ENCODE data around the gene DLG1. TPM values are rescaled to one million over a fixed set of nuclear protein-coding genes. Genes with fewer than 3 reads are reported as not detected.

The DLG1 gene
- total RNA-seq, 1 experiment from 2014 or later = 121 TPM

- Mint-ChIP-seq H3K27ac (ENCODE audit: low read depth, unreplicated experiment) (peak overlapping the region; percentile 83), H3K4me3 (ENCODE audit: unreplicated experiment) (no peak overlapping the region), H3K27me3 (ENCODE audit: insufficient read depth, unreplicated experiment) (no peaks in the 10 kb centered on the region), H3K9me3 (ENCODE audit: unreplicated experiment) (no peaks in the 10 kb centered on the region), H3K36me3 (ENCODE audit: insufficient read depth, unreplicated experiment) (peaks cover 13% of the 10 kb centered on the region), H3K4me1 (ENCODE audit: insufficient read depth, unreplicated experiment) (peaks cover 17% of the 10 kb centered on the region)
- POLR2A ChIA-PET = no interaction called here
- no peak for TF ChIP-seq CTCF (IDR thresholded peaks at IDR 0.05; ENCODE audit: unreplicated experiment)
- intact Hi-C loops (cut with micrococcal nuclease) = no loop called here
- CTCF ChIA-PET = no interaction called here
- DNase-seq (ENCODE audit: unreplicated experiment) = no peak
- BruUV-seq (replicated peaks) = no TSS peak
Observed at GRCh38 chr3:197174927-197175326, 123.5 kb downstream of the DLG1 start.

- H3K36me3 Mint-ChIP-seq (ENCODE audit: insufficient read depth, unreplicated experiment) = peaks cover 17% of the 10 kb centered on the region
Observed at GRCh38 chr3:197173620-197174019, 124.8 kb downstream of the DLG1 start.

GRCh38 chr3:197171481-197172067 is 126.8 kb downstream of the DLG1 start:
- Mint-ChIP-seq H3K4me1 (ENCODE audit: insufficient read depth, unreplicated experiment) (peaks cover 17% of the 10 kb centered on the region), H3K27ac (ENCODE audit: low read depth, unreplicated experiment) (no peak overlapping the region), H3K4me3 (ENCODE audit: unreplicated experiment) (no peak overlapping the region), H3K9me3 (ENCODE audit: unreplicated experiment) (no peaks in the 10 kb centered on the region), H3K27me3 (ENCODE audit: insufficient read depth, unreplicated experiment) (no peaks in the 10 kb centered on the region), H3K36me3 (ENCODE audit: insufficient read depth, unreplicated experiment) (peaks cover 10% of the 10 kb centered on the region)
- POLR2A ChIA-PET = interaction anchor here (0.6 kb wide), 1 partner anchor 294 kb away, joined by 3 read pairs; no protein-coding TSS in a partner anchor
- no TSS peak for BruUV-seq (replicated peaks)
- intact Hi-C loops (cut with micrococcal nuclease) = no loop called here
- TF ChIP-seq CTCF (IDR thresholded peaks at IDR 0.05; ENCODE audit: unreplicated experiment) = no peak
- CTCF ChIA-PET = no interaction called here
- DNase-seq (ENCODE audit: unreplicated experiment) = no peak

More at GRCh38 chr3:197173620-197174019, 124.8 kb downstream of the DLG1 start:
- CTCF ChIA-PET = no interaction called here
- BruUV-seq (replicated peaks) = no TSS peak
- no peak overlapping the region for H3K27ac Mint-ChIP-seq (ENCODE audit: low read depth, unreplicated experiment)
- no peaks in the 10 kb centered on the region for H3K27me3 Mint-ChIP-seq (ENCODE audit: insufficient read depth, unreplicated experiment)
- H3K4me3 Mint-ChIP-seq (ENCODE audit: unreplicated experiment) = no peak overlapping the region
- POLR2A ChIA-PET = interaction anchor here (0.9 to 1.1 kb wide), 2 partner anchors 8 to 9 kb away, joined by 3 read pairs; no protein-coding TSS in a partner anchor
- peaks cover 17% of the 10 kb centered on the region for H3K4me1 Mint-ChIP-seq (ENCODE audit: insufficient read depth, unreplicated experiment)
- DNase-seq (ENCODE audit: unreplicated experiment) = no peak
- intact Hi-C loops (cut with micrococcal nuclease) = no loop called here
- TF ChIP-seq CTCF (IDR thresholded peaks at IDR 0.05; ENCODE audit: unreplicated experiment) = no peak
- H3K9me3 Mint-ChIP-seq (ENCODE audit: unreplicated experiment) = no peaks in the 10 kb centered on the region

GRCh38 chr3:197169028-197169427 is 129.4 kb downstream of the DLG1 start:
- Mint-ChIP-seq H3K27me3 (ENCODE audit: insufficient read depth, unreplicated experiment) (no peaks in the 10 kb centered on the region), H3K4me3 (ENCODE audit: unreplicated experiment) (no peak overlapping the region), H3K27ac (ENCODE audit: low read depth, unreplicated experiment) (no peak overlapping the region), H3K9me3 (ENCODE audit: unreplicated experiment) (no peaks in the 10 kb centered on the region), H3K4me1 (ENCODE audit: insufficient read depth, unreplicated experiment) (peaks cover 10% of the 10 kb centered on the region), H3K36me3 (ENCODE audit: insufficient read depth, unreplicated experiment) (peaks cover 15% of the 10 kb centered on the region)
- BruUV-seq (replicated peaks) = no TSS peak
- no peak for TF ChIP-seq CTCF (IDR thresholded peaks at IDR 0.05; ENCODE audit: unreplicated experiment)
- ChIA-PET CTCF (interaction anchor here (0.6 to 0.8 kb wide), 5 partner anchors 21 to 333 kb away, joined by 3 to 4 read pairs (median 3); no protein-coding TSS in a partner anchor), POLR2A (interaction anchor here (0.6 kb wide), 2 partner anchors 9 to 26 kb away, joined by 3 to 5 read pairs; no protein-coding TSS in a partner anchor)
- DNase-seq (ENCODE audit: unreplicated experiment) = no peak
- intact Hi-C loops (cut with micrococcal nuclease) = no loop called here
